Glutamatergic neuron (in vitro differentiated cells): ENCODE measurements around the gene RASSF7. TPM values are rescaled to one million over a fixed set of nuclear protein-coding genes. Genes with fewer than 3 reads are reported as not detected.

Experiments
- DNase-seq: peaks from one replicate; pipeline ENCODE4 v3.0.0; 2022
- H3K27ac Mint-ChIP-seq: one replicate; pipeline ENCODE4 v1.8.0; 2020; ENCODE audit warnings: mild to moderate bottlenecking, mixed read lengths, inconsistent platforms; ENCODE audit not compliant: unreplicated experiment
- H3K27me3 Mint-ChIP-seq: one replicate; pipeline ENCODE4 v1.8.0; 2020; ENCODE audit warnings: mild to moderate bottlenecking, moderate library complexity, mixed read lengths, inconsistent platforms; ENCODE audit not compliant: unreplicated experiment
- H3K36me3 Mint-ChIP-seq: one replicate; pipeline ENCODE4 v1.8.0; 2020; ENCODE audit warnings: mild to moderate bottlenecking, mixed read lengths, inconsistent platforms; ENCODE audit not compliant: unreplicated experiment
- H3K4me1 Mint-ChIP-seq: one replicate; pipeline ENCODE4 v1.8.0; 2020; ENCODE audit warnings: mild to moderate bottlenecking, low read depth, mixed read lengths, inconsistent platforms; ENCODE audit not compliant: unreplicated experiment
- H3K4me3 Mint-ChIP-seq: one replicate; pipeline ENCODE4 v1.8.0; 2020; ENCODE audit warnings: mild to moderate bottlenecking, mixed read lengths, inconsistent platforms; ENCODE audit not compliant: unreplicated experiment
- H3K9me3 Mint-ChIP-seq: one replicate; pipeline ENCODE4 v1.8.0; 2020; ENCODE audit warnings: mild to moderate bottlenecking, moderate library complexity, mixed read lengths, inconsistent platforms; ENCODE audit not compliant: unreplicated experiment
- CTCF ChIP-seq: fragments of 200-600 bp; sonication (generic); IDR thresholded peaks from one replicate; pipeline ENCODE4 v1.5.0; 2021; ENCODE audit not compliant: partially characterized antibody, unreplicated experiment
- total RNA-seq: library from RNA; stranded (reverse); fragmentation: NEBNext Ultra II Directional; extraction: Animal tissue kit (Norgen Biotek cat#: 25700); gene quantifications from one replicate; pipeline ENCODE4 v1.2.1, GENCODE V29; 2021; ENCODE audit not compliant: unreplicated experiment

The RASSF7 gene
- total RNA-seq, 1 donor from 2014 or later, result 9.4 TPM

- Mint-ChIP-seq H3K36me3 (no peaks in the 10 kb centered on the region), H3K27ac (no peak overlapping the region), H3K27me3 (peaks cover 2% of the 10 kb centered on the region), H3K4me1 (peaks cover 2% of the 10 kb centered on the region), H3K9me3 (peaks cover 2% of the 10 kb centered on the region), H3K4me3 (no peak overlapping the region)
- no peak for TF ChIP-seq CTCF
- DNase-seq, result no peak
Measured at GRCh38 chr11:530960-531831, 29.6 kb upstream of the RASSF7 start.

GRCh38 chr11:531919-532526 is 28.7 kb upstream of the RASSF7 start:
- no peaks in the 10 kb centered on the region for H3K36me3 Mint-ChIP-seq
- no peak for TF ChIP-seq CTCF
- peaks cover 4% of the 10 kb centered on the region for H3K27me3 Mint-ChIP-seq
- no peak for DNase-seq
- H3K4me1 Mint-ChIP-seq, result peaks cover 2% of the 10 kb centered on the region
- no peak overlapping the region for H3K4me3 Mint-ChIP-seq
- H3K9me3 Mint-ChIP-seq, result peaks cover 5% of the 10 kb centered on the region
- H3K27ac Mint-ChIP-seq, result no peak overlapping the region

GRCh38 chr11:532527-532985 is 28.2 kb upstream of the RASSF7 start:
- no peak for TF ChIP-seq CTCF
- Mint-ChIP-seq H3K9me3 (peaks cover 5% of the 10 kb centered on the region), H3K4me1 (peaks cover 2% of the 10 kb centered on the region), H3K27ac (no peak overlapping the region), H3K36me3 (no peaks in the 10 kb centered on the region), H3K4me3 (no peak overlapping the region), H3K27me3 (peaks cover 4% of the 10 kb centered on the region)
- DNase-seq, result no peak

GRCh38 chr11:532986-533585 is 27.7 kb upstream of the RASSF7 start:
- H3K9me3 Mint-ChIP-seq, result peaks cover 5% of the 10 kb centered on the region
- H3K4me1 Mint-ChIP-seq, result peaks cover 2% of the 10 kb centered on the region
- H3K4me3 Mint-ChIP-seq, result no peak overlapping the region
- DNase-seq, result no peak
- no peaks in the 10 kb centered on the region for H3K36me3 Mint-ChIP-seq
- no peak overlapping the region for H3K27ac Mint-ChIP-seq
- no peak for TF ChIP-seq CTCF
- H3K27me3 Mint-ChIP-seq, result peaks cover 4% of the 10 kb centered on the region
